HG02938 (cell line): Measurements from ENCODE around the gene PMVK.
"Not testable (repeated sequence)": the region's sequence is repeated elsewhere in the genome, so short reads cannot be mapped to it uniquely, and the experiment has no call there.

Source experiments
- ATAC-seq: cut with Tn5 transposase; IDR thresholded peaks from one replicate; pipeline ENCODE4 v1.9.1; 2021; ENCODE audit warnings: mild to moderate bottlenecking, moderate library complexity; ENCODE audit not compliant: unreplicated experiment

The PMVK gene

GRCh38 chr1:154925335-154926170 is 11.0 kb downstream of the PMVK start:
- no peak for ATAC-seq

- no peak for ATAC-seq
Observed at GRCh38 chr1:154923695-154924094, 12.8 kb downstream of the PMVK start.

GRCh38 chr1:154913273-154913672 is 23.2 kb downstream of the PMVK start:
- ATAC-seq, result no peak

- no peak for ATAC-seq
Observed at GRCh38 chr1:154912755-154913154, 23.8 kb downstream of the PMVK start.

- ATAC-seq, result no peak
Observed at GRCh38 chr1:154911691-154912550, 24.6 kb downstream of the PMVK start.

- no peak for ATAC-seq
Observed at GRCh38 chr1:154910851-154911250, 25.7 kb downstream of the PMVK start.

GRCh38 chr1:154908937-154909336 is 27.6 kb downstream of the PMVK start:
- ATAC-seq, result no peak

GRCh38 chr1:154908129-154908528 is 28.4 kb downstream of the PMVK start:
- not testable (repeated sequence) for ATAC-seq

GRCh38 chr1:154906621-154907081 is 29.9 kb downstream of the PMVK start:
- no peak for ATAC-seq

GRCh38 chr1:154902938-154903566 is 33.5 kb downstream of the PMVK start:
- ATAC-seq, result no peak

- ATAC-seq, result no peak
Observed at GRCh38 chr1:154901591-154901990, 34.9 kb downstream of the PMVK start.

GRCh38 chr1:154899041-154899440 is 37.5 kb downstream of the PMVK start:
- no peak for ATAC-seq

- no peak for ATAC-seq
Observed at GRCh38 chr1:154896771-154897286, 39.7 kb downstream of the PMVK start.

GRCh38 chr1:154895798-154896197 is 40.7 kb downstream of the PMVK start:
- ATAC-seq, result no peak

- no peak for ATAC-seq
Observed at GRCh38 chr1:154891452-154891851, 45.1 kb downstream of the PMVK start.

- no peak for ATAC-seq
Observed at GRCh38 chr1:154888757-154889156, 47.8 kb downstream of the PMVK start.

GRCh38 chr1:154886281-154887015 is 50.1 kb downstream of the PMVK start:
- no peak for ATAC-seq

GRCh38 chr1:154884869-154885701 is 51.4 kb downstream of the PMVK start:
- no peak for ATAC-seq
